K562 (cell line): ENCODE data around the gene PTPRT.

Source experiments
- CHD1 ChIP-seq: fragments of 200-600 bp; sonication (generic); IDR thresholded peaks from one replicate; pipeline ENCODE4 v1.6.1; 2012; ENCODE audit warnings: mild to moderate bottlenecking, moderate library complexity, low read length, inconsistent platforms
- HDGF ChIP-seq: fragments of 450-650 bp; IDR thresholded peaks from 2 replicates; pipeline ENCODE4 v1.6.1; 2016
- POLR2AphosphoS2 ChIP-seq: IDR thresholded peaks from 2 replicates; pipeline ENCODE4 v1.6.1; 2012; ENCODE audit warnings: low read length, improper control_type of control experiment

- TF ChIP-seq CHD1 (no peak), POLR2AphosphoS2 (no peak), HDGF (no peak)
These were observed 3.4 kb downstream of the PTPRT start for GRCh38 chr20:43186312-43186711.
